ENCODE results near the gene VSIG10L2. TPM values are rescaled to one million over a fixed set of nuclear protein-coding genes. Genes with fewer than 3 reads are reported as not detected.

VSIG10L2 gene
- total RNA-seq, 1 experiment from 2014 or later = not detected

DNA sequence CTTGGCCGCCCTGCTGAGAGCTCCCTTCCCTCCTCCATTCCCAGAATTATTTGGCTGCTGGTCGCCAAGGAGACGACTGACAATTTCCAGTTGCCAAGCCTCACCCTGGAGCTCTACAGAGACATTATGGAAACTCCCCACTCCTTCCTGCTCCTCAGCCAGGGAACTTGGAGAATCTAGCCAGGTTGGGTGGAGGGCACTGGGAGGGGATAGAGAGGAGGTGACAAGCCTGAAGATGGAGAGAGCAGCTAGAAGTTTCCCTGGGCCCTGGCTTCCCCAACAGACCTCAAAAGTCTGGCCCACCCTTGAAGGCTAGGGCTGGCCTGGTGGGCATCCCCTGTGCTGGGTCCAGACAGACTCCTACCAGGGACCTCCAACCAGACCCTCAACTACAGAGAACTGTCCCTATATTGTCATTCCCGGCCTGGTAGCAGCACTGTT, 6.7 kb upstream of the VSIG10L2 start:
- no CpG with 5 or more reads among the region's 4 CpGs for WGBS (ENCODE audit: extremely low coverage, insufficient read length, low lambda C conversion rate)
- peak; percentile 47 for DNase-seq
- no peaks in the 10 kb centered on the region for H3K9me3 ChIP-seq (ENCODE audit: control insufficient read depth, low read depth, low read length)

More for the DNA sequence above, 6.7 kb upstream of the VSIG10L2 start:
- H3K18ac ChIP-seq (ENCODE audit: insufficient read length, low read depth, low read length) = no peak overlapping the region
- H2BK15ac ChIP-seq (ENCODE audit: low read depth, low read length) = no peak overlapping the region
- TF ChIP-seq CTCF (conservative IDR thresholded peaks at IDR 0.05) = no peak
- H2AFZ ChIP-seq (ENCODE audit: low read length) = no peak overlapping the region
- no peak overlapping the region for H4K8ac ChIP-seq (replicated peaks; ENCODE audit: insufficient read length, low read depth, low read length)
- no peaks in the 10 kb centered on the region for H3K79me1 ChIP-seq (ENCODE audit: insufficient read depth, low read depth, low read length, poor library complexity, severe bottlenecking)
- no peak overlapping the region for H3K23ac ChIP-seq (ENCODE audit: insufficient read length, low read depth, low read length)
- Mint-ChIP-seq H3K9me3 (no peaks in the 10 kb centered on the region), H3K27me3 (ENCODE audit: low read depth) (no peaks in the 10 kb centered on the region), H3K4me3 (no peak overlapping the region; a peak in 1 of 5 replicates), H3K36me3 (ENCODE audit: insufficient read depth in 1 of 3, low read depth in 3 of 3) (no peaks in the 10 kb centered on the region; a peak in 1 of 7 replicates), H3K4me1 (peaks cover 20 to 21% of the 10 kb centered on the region in 2 experiments), H3K27ac (peak overlapping the region in 1 of 3 experiments; percentile 53; a peak in 1 of 7 replicates)
- H3K27me3 ChIP-seq (ENCODE audit: insufficient read depth, low read length) = no peaks in the 10 kb centered on the region
- no peak overlapping the region for H2AK5ac ChIP-seq (ENCODE audit: insufficient read length, low read length)
- no peak overlapping the region for H3K9ac ChIP-seq (ENCODE audit: extremely low read depth, insufficient read length, low read length)
- H3K79me2 ChIP-seq (ENCODE audit: insufficient read depth, low read length) = no peaks in the 10 kb centered on the region
- H3K56ac ChIP-seq (ENCODE audit: insufficient read length, low read depth, low read length) = no peak overlapping the region
- H3K14ac ChIP-seq (ENCODE audit: insufficient read depth, low read length) = no peak overlapping the region
- H4K91ac ChIP-seq (ENCODE audit: insufficient read length, low read depth, low read length) = no peak overlapping the region
- no peak overlapping the region for H2BK5ac ChIP-seq (ENCODE audit: insufficient read length, low read length)
- H3T11ph ChIP-seq (ENCODE audit: low read length) = no peak overlapping the region
- H2BK12ac ChIP-seq (ENCODE audit: insufficient read length, low read depth, low read length) = no peak overlapping the region
- H4K20me1 ChIP-seq (ENCODE audit: control insufficient read depth, insufficient read depth, insufficient read length) = no peaks in the 10 kb centered on the region
- no peak overlapping the region for H3K4me2 ChIP-seq (ENCODE audit: insufficient read depth, insufficient read length, low read length)
- H3K23me2 ChIP-seq (ENCODE audit: insufficient read length, low read depth, low read length, poor library complexity, severe bottlenecking) = no peaks in the 10 kb centered on the region
- no peak overlapping the region for H2BK120ac ChIP-seq (ENCODE audit: low read depth, low read length, poor library complexity, severe bottlenecking)
- no peak overlapping the region for H2BK20ac ChIP-seq (ENCODE audit: low read depth, low read length, poor library complexity, severe bottlenecking)
- H3K27ac ChIP-seq (ENCODE audit: insufficient read length, low read depth, low read length) = no peak overlapping the region
- H3K4ac ChIP-seq (ENCODE audit: low read depth, low read length) = no peak overlapping the region
- peaks cover 3% of the 10 kb centered on the region; the same call in 1 of the 2 replicates for H3K4me1 ChIP-seq (ENCODE audit: insufficient read depth, low read length)
- no peak overlapping the region for H4K5ac ChIP-seq (ENCODE audit: insufficient read length, low read depth, low read length)

Data from H9 (cell line).